GM21723 (cell line): Measurements from ENCODE around the gene CMBL.

ENCODE experiments used
- ATAC-seq: cut with Tn5 transposase; IDR thresholded peaks from one replicate; pipeline ENCODE4 v1.9.1; 2021; ENCODE audit warnings: mild to moderate bottlenecking, moderate library complexity; ENCODE audit not compliant: unreplicated experiment

CMBL gene

DNA sequence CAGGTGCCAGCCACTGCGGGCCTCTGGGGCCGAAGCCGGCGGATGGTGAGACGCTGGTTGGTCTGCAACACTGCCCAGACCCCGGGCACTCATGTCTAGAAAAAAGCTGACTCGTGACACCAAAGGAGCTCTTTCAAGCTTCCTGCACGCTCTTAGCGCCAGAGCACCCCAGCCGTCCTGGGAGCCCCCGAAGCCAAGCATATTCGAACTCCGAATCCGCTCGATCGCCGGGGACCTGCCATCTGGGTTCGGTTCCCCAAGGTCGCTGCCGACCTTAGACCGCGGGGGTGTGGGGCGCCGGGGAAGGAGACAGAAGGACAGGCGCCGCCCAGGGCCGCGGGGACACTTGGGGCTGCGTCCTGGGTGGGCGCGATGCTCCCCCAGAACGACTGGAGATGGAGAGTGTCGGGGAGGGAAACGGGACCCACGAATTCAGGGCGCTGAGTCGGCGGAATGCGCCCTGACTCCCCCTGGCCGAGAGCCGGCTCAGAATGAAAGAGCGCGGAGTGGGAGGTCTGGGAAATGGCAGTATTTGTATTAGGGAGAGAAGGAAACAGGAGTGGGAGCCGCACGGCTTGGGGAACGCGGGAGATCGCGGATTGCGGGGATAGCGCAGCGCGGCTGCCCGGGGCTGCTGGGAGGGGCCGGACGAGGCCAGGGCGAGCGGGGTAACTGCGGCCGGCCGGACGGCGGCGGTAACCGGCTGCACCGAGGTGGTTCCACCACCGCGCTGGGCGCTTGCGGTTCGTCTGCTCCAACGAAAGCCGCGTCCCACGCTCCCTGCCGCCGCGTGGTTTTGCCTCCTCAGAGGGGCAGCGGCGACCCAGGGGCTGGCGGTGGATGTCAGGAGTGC lies 25.7 kb upstream of the CMBL start:
- peak; percentile 70 for ATAC-seq

DNA sequence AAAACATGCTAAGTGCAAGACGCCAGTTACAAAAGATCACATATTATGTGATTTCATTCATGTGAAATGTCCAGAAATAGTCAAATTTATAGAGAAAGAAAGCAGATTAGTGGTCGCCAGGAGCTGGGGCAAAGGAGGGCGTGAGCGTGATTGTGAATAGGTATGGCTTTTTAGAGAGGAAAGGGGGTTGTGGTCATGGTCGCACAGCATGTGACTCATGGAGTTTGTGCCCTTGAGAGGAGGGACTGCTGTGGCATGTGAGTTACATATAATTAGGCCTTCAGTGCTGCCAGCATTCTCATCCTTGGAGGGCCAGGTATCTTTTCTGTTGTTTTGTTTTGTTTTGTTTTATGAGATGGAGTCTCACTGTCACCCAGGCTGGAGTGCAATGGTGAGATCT lies 24.6 kb upstream of the CMBL start:
- no peak for ATAC-seq

DNA sequence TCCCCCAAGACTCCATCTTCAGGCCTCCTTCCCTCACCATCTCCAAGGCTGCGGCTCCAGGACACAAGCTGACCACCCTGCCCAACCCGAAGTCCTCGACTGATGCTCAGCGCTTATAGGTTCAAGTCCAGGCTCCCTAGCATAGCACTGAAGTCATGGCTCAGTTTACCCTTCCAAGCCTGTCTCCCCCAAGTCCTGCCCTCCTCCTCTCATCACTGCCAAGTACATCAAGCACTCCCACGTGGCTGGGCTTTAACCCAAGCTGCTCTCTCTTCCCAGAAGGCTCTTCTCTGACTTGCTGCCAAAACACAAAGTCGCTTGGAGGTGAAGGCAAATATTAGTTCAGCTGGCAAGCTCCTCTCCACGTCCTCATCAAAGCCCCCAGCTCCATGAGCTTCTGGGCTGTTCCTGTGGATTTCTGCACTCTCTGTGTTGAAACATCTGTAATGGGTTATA lies 23.7 kb upstream of the CMBL start:
- ATAC-seq: no peak

DNA sequence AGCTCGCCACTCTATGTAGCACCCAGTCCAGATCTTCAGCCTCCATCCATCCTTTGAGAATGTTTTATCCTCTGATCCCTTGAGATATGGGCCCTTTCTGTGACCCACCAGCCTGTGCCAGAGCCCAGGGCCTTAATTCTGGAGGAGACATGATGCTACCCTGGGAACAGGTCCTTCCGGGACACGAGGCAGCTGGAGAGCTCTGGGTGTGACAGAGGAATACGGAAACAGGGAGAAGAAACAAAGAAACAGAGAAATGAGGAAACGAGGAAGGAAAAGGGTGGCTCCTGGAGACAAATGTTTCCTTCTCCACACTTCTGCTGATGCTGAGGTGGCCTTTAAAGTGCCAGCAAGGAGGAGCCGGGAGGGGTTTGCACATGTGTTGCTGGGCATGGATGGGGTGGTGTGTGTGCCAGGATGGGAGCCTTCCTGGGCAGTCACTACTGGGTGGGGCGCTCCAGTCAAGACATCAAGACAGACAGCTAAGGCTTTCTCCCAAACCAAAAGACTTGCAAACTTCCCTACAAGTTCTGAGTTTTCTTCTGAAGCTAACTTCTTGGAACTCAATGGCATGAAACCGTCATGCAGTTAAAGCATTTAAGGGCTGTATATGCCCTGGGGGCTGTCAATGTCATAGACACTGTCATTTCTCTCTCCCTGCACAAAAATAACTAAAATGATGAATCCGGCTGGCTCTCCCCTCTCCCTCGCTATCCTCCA lies 23.0 kb upstream of the CMBL start:
- no peak for ATAC-seq

DNA sequence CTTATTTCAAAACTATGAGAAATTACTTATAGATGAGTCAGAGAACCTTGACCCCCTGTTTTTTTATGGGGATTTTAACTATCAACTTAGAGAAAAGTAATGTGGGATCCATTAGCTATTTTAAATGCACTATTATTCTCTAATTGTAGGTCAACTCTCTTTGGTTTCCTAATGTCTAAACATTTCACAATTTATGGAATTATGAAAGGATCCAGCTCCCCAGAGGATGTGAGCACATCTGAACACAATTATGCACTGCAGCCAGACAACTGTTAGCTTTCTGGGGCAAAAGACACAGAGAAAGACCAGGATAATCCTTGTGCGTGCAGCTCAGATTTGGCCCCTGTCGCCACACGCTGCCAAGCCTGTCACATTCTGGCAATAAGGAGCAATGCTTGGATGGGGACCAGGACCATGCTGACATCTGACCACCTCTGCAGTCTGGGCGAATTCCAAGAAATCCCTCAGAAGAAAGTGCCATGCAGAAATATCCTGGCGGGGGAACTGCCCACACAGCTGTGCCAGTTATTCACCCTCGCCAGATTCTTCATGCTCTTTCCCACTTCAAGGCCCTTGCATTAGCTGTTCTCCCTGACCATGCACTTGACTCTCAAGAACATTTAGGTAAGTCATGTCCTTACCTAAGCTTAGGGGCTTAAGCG lies 22.2 kb upstream of the CMBL start:
- no peak for ATAC-seq

DNA sequence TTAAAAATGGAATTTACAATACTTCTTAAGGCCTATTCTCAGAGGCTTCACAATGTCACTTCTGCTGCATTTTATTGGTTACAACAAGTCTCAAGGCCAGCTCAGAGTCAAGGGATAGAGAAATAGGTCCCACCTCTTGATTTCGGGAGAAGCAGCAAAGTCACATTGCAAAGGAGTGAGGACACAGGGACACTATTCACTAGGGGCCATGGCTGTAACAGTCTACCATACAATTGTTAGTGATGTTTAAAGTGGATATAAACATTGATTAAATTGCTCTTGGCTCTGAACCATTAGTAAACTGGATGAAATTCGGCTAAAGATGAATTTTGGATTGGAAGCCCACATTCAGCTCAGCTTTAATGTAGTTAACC lies 21.7 kb upstream of the CMBL start:
- ATAC-seq: no peak

DNA sequence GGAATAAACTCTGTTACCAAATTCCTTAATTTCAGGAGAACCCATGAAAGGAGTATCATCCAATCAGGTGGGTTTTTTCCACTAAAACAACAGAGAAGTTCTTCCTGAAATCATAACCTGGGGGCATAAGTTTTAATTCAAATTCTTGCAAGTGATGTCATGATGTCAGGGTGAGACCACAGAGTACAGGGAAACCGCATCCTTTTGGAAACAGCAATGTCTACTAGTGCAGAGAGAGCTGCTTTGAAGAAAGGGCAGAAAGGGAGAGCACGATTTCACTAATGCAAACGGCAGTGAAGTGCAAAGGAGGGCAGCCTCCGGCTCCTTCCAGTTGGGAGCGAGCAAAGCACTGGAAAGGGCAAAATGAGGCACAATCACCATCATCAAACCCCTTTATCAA lies 20.6 kb upstream of the CMBL start:
- no peak for ATAC-seq

DNA sequence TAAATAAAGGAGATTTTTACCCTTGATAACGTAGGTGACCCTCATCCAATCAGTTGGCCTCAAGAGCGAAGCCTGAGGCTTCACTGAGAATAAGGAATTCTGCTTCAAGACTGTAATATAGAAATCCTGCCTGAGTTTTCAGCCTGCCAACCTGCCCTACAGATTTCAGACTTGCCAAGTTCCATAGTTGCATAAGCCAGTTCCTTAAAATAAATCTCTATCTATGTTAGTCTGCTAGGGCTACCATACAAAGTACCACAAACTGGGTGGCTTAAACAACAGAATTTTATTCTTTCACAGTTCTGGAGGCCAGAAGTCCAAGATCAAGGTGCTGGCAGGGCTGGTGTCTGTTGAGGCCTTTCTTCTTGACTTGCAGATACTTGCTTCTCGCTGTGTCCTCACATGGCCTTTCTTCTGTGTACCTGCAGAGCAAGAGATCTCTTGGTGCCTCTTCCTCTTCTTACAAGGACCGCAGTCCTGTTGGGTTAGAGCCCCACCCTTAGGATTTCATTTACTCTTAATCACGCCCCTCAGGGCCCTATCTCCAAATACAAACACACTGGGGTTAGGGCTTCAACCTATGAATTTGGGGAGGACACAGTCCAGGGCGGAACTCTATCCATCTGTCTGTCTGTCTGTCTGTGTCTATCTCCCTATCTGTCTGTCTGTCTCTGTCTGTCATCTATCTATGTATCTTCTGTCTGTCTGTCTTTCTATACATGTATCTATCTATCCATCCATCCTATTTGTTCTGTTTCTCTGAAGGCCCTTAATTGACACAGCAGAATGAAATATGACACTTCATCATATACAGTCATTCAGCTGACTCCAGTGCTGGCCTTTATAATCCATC lies 17.0 kb upstream of the CMBL start:
- ATAC-seq: no peak

DNA sequence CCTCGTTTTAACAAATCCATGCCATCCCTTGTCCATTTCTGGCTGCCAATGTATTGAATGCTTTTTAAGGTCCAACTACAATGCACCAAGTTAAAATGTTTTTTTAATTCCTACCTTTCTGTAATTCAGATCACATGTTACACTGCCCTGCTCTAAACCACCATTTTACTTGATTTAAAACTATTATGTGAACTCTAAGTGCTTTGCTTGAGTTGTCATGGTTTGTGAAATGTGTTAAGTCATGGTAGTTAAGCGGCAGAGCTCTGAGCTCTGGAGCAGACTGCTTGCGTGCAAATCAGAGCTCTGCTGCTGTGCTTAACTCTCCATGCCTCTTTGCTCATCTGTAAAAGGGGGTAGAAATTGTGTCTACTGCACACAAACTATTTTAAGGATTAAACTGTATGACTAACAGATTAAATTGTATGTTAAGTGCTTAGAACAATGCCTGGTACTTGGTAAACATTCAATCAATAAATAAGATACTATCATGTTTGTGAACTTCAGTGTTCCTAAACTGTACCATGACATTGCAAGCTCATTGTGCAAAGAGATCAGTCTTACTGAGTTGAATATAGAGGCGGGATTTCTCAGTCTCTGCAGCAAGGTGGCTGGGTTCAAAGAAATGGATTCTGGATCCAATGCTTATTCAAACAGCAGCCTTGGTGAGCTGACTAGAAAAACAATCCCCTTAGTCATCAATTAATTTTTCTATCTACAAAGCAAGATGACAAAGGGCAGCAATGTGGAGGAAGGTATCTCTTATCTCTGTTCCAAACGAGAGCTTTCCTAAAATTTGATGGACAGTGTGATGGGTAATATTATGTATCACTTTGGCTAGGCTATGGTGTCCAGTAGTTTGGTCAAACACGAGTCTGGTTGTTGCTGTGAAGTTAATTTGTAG lies 16.1 kb upstream of the CMBL start:
- no peak for ATAC-seq

DNA sequence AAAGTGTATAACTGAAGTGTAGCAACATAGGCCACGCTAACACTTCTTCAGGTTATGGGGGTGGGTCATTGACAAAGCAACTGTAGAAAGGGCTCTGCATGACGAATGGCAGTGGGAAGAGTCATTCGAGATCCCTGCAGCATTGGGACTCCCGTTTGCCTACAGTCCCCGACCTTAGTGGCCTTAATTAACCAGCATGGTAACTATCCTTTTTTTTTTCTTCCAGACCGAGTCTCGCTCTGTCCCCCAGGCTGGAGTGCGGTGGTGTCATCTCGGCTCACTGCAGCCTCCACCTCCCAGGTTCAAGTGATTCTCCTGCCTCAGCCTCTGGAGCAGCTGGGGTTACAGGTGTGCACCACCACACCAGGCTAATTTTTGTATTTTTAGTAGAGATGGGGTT lies 14.2 kb upstream of the CMBL start:
- ATAC-seq: no peak

DNA sequence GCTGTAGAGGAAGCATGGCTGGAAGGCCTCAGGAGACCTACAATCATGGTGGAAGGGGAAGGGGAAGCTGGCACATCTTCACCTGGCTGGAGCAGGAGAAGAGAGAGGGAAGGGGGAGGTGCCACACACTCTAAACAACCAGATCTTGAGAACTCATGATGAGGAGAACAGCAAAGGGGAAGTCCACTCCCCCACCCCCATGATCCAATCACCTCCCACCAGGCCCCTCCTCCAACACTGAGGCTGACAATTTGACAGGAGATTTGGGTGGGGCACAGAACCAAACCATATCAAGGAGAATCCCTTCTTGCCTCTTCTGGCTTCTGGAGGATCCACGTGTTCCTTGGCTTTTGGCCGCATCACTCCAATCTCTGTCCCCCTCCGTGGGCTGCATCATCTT lies 13.1 kb upstream of the CMBL start:
- no peak for ATAC-seq

DNA sequence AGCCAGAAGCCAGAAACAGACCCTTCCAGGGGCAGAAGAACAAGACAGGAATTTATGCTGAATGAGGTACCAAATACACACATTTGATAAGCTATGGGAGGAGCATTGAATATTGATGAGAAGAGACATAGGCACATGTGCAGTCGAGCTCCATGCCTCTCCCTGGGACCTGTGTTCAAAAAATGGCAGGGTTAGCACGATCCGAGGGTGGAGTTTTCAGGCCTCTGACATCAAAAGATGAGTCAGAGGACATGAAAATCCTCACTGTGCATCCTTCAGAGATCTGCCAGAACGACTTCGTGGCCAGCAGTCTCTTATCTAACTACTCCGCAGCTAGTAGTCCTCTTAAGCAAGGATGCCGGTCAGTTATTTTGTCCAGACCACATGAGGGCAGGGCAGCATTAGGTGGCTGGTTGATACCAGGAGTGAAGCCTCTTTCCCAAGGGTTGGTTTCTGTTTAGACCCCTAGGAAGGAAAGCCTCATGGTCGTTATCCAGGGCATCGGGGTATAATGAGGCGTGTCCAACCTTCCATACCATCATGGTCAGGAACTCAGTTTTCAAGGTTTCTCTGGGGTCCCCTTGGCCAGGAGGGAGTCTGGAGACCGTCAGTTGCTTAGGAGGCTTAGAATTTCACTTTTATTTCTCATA lies 11.6 kb upstream of the CMBL start:
- ATAC-seq: no peak

DNA sequence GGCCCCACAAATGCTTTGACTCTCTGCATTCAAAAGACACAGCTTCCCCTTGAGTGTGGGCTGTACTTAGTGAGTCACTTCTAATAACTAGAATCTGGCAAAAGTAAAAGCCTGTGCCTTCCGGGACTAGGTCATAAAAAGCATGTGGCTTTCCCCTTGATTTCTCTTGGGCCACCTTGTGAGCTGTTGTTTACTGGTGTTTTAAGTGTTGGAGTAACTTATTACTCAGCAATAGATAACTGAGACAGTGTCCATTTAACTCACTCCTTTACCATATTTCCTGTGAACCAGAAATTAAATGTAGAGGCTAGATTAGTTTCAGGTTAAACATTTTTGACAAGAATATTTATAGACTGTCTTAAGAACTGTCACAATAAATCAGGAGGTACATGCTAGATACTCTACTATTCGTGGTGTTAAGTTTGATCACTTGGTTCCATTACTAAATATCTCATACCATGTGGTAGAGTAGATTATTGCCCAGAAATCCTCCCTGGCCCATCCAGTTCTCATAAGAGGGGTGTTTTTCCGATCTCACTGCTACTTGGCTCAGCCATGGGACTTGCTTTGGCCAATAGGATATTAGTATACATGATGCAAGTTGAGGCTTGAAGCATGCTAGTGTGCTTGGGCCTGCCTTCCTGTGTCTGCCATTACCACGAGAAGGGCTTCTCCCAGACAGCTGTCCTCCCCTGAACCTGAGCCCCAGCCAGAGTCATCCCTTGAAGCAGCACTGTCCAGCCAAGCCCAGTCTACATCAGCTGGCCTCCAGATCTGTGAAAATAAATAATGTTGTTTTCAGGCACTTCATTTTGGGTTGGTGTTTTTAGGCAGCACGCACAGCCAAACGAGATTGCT lies 10.4 kb upstream of the CMBL start:
- no peak for ATAC-seq

DNA sequence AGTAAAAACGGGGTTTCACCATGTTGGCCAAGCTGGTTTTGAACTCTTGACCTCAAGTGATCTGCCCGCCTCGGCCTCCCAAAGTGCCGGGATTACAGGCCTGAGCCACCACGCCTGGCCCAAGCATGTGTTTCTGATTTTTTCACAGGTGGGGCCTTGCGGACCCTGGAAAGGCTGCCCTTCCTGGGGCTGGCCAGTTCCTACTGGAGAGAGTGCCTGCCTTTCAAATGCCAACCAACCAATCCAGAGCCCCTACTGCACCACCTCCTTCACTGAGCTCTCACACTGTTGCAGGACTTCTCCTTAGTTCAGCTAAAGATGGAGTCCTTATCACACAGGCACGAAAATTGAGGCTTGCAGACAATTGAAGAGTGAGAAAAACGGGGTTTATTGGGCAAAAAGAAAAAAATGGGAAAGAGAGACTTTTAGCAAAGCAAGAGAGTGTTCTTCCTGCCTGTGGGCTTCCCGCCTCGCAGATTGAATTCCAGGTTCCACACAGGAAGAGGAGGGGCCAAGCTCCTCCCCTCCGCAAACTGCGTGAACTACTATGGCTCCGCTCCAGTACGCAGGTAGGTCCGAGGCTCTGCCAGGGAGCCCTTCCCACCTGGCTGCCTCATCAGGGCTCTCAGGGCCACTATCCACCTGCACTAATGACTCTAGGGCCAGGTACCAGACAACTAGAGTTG lies 8.3 kb upstream of the CMBL start:
- no peak for ATAC-seq

DNA sequence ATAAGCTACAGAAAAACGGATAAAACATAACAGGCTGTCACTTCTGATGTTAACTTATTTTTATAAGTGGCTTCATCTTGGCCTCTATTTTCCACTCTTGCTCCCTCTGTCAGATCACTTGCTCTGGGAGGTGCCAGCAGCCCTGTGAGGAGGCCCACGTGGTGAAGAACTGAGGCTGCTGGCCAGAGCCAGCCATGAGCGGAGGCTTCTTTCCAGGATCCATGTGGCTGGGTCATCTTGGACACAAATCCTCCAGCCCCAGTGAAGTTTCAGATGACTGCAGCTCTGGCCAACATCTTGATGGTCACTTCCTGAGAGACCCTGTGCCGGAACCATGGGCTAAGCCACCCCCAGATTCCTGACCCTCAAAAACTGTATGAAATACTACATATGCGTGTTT lies 7.5 kb upstream of the CMBL start:
- no peak for ATAC-seq

DNA sequence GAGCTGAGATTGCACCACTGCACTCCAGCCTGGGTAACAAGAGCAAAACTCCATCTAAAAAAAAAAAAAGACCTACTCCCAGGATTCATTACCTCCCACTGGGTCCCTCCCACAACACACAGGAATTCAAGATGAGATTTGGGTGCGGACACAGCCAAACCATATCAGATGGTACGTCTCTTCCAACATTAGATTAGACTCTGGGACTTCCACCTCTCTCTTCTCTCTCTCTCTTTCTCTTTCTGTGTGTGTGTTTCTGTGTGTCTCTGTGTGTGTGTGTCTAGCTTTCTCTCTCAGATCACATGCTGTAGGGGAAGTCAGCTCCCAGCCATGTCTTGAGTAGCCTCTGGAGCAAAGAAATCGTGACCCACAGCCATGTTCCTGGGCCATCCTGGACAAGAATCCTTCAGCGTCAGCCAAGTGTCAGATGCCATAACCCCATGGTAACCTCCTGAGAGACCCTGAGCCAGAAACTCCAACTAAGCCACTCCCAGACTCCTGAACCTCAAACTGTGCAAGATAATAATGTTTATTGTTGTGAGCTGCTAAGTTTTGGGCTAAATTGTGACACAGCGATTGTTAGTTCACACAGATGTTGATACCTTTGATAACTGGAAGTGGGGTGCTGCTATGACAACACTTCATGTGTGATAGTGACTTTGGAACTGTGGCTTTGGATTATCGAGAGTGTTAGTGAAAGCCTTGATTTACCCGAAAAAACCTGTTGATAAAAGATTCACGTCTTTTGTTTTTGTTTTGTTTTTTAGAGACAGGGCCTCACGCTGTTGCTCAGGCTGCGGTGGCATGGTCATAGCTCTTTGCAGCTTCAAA lies 4.1 kb upstream of the CMBL start:
- no peak for ATAC-seq
